Measurements from ENCODE around the gene TRAK2.
"Not testable (repeated sequence)": the region's sequence is repeated elsewhere in the genome, so short reads cannot be mapped to it uniquely, and the experiment has no call there.

Gene TRAK2

GRCh38 chr2:201448061-201448460 is 3.2 kb downstream of the TRAK2 start:
- no peak for DNase-seq

GRCh38 chr2:201447086-201447485 is 4.2 kb downstream of the TRAK2 start:
- no peak for DNase-seq

- no peak for DNase-seq
These were observed 6.4 kb downstream of the TRAK2 start for GRCh38 chr2:201444746-201445465.

GRCh38 chr2:201441409-201441808 is 9.8 kb downstream of the TRAK2 start:
- no peak for DNase-seq

GRCh38 chr2:201440182-201440581 is 11.1 kb downstream of the TRAK2 start:
- DNase-seq, result peak; percentile 84

- DNase-seq, result not testable (repeated sequence)
These were observed 11.8 kb downstream of the TRAK2 start for GRCh38 chr2:201439336-201439922.

GRCh38 chr2:201436141-201436540 is 15.1 kb downstream of the TRAK2 start:
- no peak for DNase-seq

- DNase-seq, result no peak
These were observed 17.8 kb downstream of the TRAK2 start for GRCh38 chr2:201433394-201433995.

- no peak for DNase-seq
These were observed 18.5 kb downstream of the TRAK2 start for GRCh38 chr2:201432621-201433393.

- no peak for DNase-seq
These were observed 19.1 kb downstream of the TRAK2 start for GRCh38 chr2:201432038-201432620.

GRCh38 chr2:201430839-201431238 is 20.4 kb downstream of the TRAK2 start:
- DNase-seq, result no peak

GRCh38 chr2:201430322-201430721 is 20.9 kb downstream of the TRAK2 start:
- not testable (repeated sequence) for DNase-seq

- DNase-seq, result not testable (repeated sequence)
These were observed 21.4 kb downstream of the TRAK2 start for GRCh38 chr2:201429835-201430234.

- not testable (repeated sequence) for DNase-seq
These were observed 22.9 kb downstream of the TRAK2 start for GRCh38 chr2:201428366-201428765.

- no peak for DNase-seq
These were observed 25.3 kb downstream of the TRAK2 start for GRCh38 chr2:201425952-201426351.

- no peak for DNase-seq
These were observed 30.7 kb downstream of the TRAK2 start for GRCh38 chr2:201420442-201421113.

GRCh38 chr2:201419986-201420385 is 31.3 kb downstream of the TRAK2 start:
- no peak for DNase-seq

- no peak for DNase-seq
These were observed 32.1 kb downstream of the TRAK2 start for GRCh38 chr2:201419057-201419635.

- no peak for DNase-seq
These were observed 36.1 kb downstream of the TRAK2 start for GRCh38 chr2:201415149-201415548.

GRCh38 chr2:201414099-201415023 is 36.9 kb downstream of the TRAK2 start:
- DNase-seq, result no peak

GRCh38 chr2:201413552-201413951 is 37.7 kb downstream of the TRAK2 start:
- DNase-seq, result no peak
